Panc1 (cell line): Measurements from ENCODE around the gene CAMK2A. TPM values are rescaled to one million over a fixed set of nuclear protein-coding genes. Genes with fewer than 3 reads are reported as not detected.

Experiments
- ATAC-seq: fragments of 200-7000 bp; cut with Tn5 transposase; 2 replicates; pipeline ENCODE4 v1.9.1; 2020; ENCODE audit warnings: mild to moderate bottlenecking, moderate library complexity
- BruUV-seq: library from RNA; stranded (reverse); fragments of 400-500 nt; replicated peaks from 2 replicates; lab custom pipeline; 2021; lab: Mats Ljungman, UMichigan
- CTCF ChIA-PET: fragments of 300-600 bp; sonication (Branson Sonifier 250); formaldehyde crosslinking; loops from one replicate; lab custom pipeline; 2022; ENCODE audit warnings: antibody characterized with exemption; lab: Charles Lee
- POLR2A ChIA-PET: fragments of 300-600 bp; sonication (Branson Sonifier 250); formaldehyde crosslinking; loops from one replicate; lab custom pipeline; 2022; ENCODE audit warnings: antibody characterized with exemption; lab: Charles Lee
- DNase-seq: peaks from one replicate; pipeline ENCODE4 v3.0.0-alpha.2; 2010; ENCODE audit warnings: low read depth, low spot score
- H3K27ac ChIP-seq: 2 replicates; pipeline ENCODE4 v1.5.1; 2011; ENCODE audit warnings: mild to moderate bottlenecking, low read length, inconsistent platforms
- H3K27me3 ChIP-seq: fragments of 200-500 bp; sonication (Bioruptor generic); 2 replicates; pipeline ENCODE4 v1.6.0; 2014; ENCODE audit warnings: low read length, inconsistent platforms; ENCODE audit not compliant: control insufficient read depth, insufficient read depth
- H3K36me3 ChIP-seq: fragments of 200-500 bp; sonication (Bioruptor generic); 2 replicates; pipeline ENCODE4 v1.5.1; 2014; ENCODE audit warnings: inconsistent platforms, mild to moderate bottlenecking, low read length, moderate library complexity; ENCODE audit not compliant: control insufficient read depth, insufficient read depth
- H3K4me1 ChIP-seq: 2 replicates; pipeline ENCODE4 v1.5.1; 2011; ENCODE audit warnings: inconsistent platforms, mild to moderate bottlenecking, low read length, moderate library complexity; ENCODE audit not compliant: control insufficient read depth, insufficient read depth
- H3K4me3 ChIP-seq, 2 experiments: 2 replicates each; pipeline ENCODE4 v1.5.1; 2011 to 2012; ENCODE audit warnings: low read depth in 2 of 2, low read length in 2 of 2, mild to moderate bottlenecking in 2 of 2, inconsistent platforms in 1 of 2, moderate library complexity in 1 of 2
- H3K9me3 ChIP-seq: fragments of 200-500 bp; sonication (Bioruptor generic); 2 replicates; pipeline ENCODE4 v1.5.1; 2014; ENCODE audit warnings: low read depth, mild to moderate bottlenecking, inconsistent platforms, low read length, moderate library complexity; ENCODE audit not compliant: control insufficient read depth, insufficient read depth
- POLR2AphosphoS5 ChIP-seq: IDR thresholded peaks from 2 replicates; pipeline ENCODE4 v1.6.1; 2012; ENCODE audit warnings: mild to moderate bottlenecking, low read depth, low read length, moderate library complexity
- SIN3A ChIP-seq: IDR thresholded peaks from 2 replicates; pipeline ENCODE4 v1.6.1; 2012; ENCODE audit warnings: low read depth, mild to moderate bottlenecking, low read length, moderate library complexity, borderline replicate concordance; ENCODE audit not compliant: insufficient read depth
- TCF7L2 ChIP-seq: IDR thresholded peaks from 2 replicates; pipeline ENCODE4 v1.6.1; 2011; ENCODE audit warnings: mild to moderate bottlenecking, low read depth, low read length, inconsistent platforms
- in situ Hi-C: cut with HindIII; loops from 2 replicates; pipeline ENCODE4 v1.10.0; 2016; ENCODE audit warnings: low sequenced_read_pairs, low pct_unique_long_range_greater_than_20kb
- intact Hi-C: fragments of 100-400 bp; cut with micrococcal nuclease; formaldehyde crosslinking; loops from one replicate; pipeline ENCODE4 v1.10.0; 2022; ENCODE audit not compliant: unreplicated experiment
- total RNA-seq: library from RNA; stranded (reverse); gene quantifications from one replicate; pipeline ENCODE4 v1.2.1, GENCODE V29; 2021; ENCODE audit not compliant: unreplicated experiment
- TF ChIP-seq, protein P1 (sequence below), 2 experiments: IDR thresholded peaks; 2 replicates each; pipeline ENCODE4 v1.6.1; 2011 to 2012; ENCODE audit warnings: low read depth in 2 of 2, control low read depth in 1 of 2, low read length in 1 of 2, mild to moderate bottlenecking in 1 of 2, moderate library complexity in 1 of 2; ENCODE audit not compliant: insufficient read depth in 1 of 2
- TF ChIP-seq, protein P2 (sequence below): fragments of 450-650 bp; IDR thresholded peaks from 2 replicates; pipeline ENCODE4 v1.5.1; 2017; ENCODE audit warnings: mild to moderate bottlenecking

CAMK2A gene
- total RNA-seq, 1 experiment from 2014 or later = 0.51 TPM

DNA sequence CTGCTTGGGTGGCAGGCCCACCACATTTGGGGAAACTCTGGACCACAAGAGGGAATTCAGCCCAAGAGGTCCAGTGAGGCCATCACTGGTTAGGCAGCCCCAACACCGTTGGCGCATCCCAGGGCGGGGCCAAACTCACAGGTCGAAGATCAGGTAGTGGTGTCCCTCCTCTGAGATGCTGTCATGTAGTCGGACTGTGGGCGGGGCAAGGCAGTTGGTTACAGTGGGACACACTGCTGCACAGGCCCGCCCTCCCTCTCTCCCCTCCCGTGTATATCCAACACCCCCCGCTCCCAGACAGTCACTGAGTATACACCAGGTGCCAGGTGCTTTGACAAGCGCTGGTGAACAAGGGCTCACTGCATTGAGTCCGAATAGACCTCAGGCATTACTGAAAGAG lies 32.1 kb downstream of the CAMK2A start:
- POLR2A ChIA-PET = no interaction called here
- intact Hi-C loops = no loop called here
- no peak for ATAC-seq
- in situ Hi-C loops = no loop called here
- BruUV-seq = no TSS peak
- Histone ChIP-seq H3K27me3 (no peaks in the 10 kb centered on the region), H3K4me1 (peaks cover 14% of the 10 kb centered on the region; the same call in 1 of the 2 replicates), H3K27ac (no peak overlapping the region), H3K9me3 (no peaks in the 10 kb centered on the region), H3K36me3 (no peaks in the 10 kb centered on the region), H3K4me3 (no peak overlapping the region)
- CTCF ChIA-PET = no interaction called here
- TF ChIP-seq, protein P1, sequence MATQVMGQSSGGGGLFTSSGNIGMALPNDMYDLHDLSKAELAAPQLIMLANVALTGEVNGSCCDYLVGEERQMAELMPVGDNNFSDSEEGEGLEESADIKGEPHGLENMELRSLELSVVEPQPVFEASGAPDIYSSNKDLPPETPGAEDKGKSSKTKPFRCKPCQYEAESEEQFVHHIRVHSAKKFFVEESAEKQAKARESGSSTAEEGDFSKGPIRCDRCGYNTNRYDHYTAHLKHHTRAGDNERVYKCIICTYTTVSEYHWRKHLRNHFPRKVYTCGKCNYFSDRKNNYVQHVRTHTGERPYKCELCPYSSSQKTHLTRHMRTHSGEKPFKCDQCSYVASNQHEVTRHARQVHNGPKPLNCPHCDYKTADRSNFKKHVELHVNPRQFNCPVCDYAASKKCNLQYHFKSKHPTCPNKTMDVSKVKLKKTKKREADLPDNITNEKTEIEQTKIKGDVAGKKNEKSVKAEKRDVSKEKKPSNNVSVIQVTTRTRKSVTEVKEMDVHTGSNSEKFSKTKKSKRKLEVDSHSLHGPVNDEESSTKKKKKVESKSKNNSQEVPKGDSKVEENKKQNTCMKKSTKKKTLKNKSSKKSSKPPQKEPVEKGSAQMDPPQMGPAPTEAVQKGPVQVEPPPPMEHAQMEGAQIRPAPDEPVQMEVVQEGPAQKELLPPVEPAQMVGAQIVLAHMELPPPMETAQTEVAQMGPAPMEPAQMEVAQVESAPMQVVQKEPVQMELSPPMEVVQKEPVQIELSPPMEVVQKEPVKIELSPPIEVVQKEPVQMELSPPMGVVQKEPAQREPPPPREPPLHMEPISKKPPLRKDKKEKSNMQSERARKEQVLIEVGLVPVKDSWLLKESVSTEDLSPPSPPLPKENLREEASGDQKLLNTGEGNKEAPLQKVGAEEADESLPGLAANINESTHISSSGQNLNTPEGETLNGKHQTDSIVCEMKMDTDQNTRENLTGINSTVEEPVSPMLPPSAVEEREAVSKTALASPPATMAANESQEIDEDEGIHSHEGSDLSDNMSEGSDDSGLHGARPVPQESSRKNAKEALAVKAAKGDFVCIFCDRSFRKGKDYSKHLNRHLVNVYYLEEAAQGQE (IDR thresholded peaks at IDR 0.05; ENCODE audit: insufficient read depth in 1 of 2, low read depth in 2 of 2, low read length in 1 of 2) = no peak
- TF ChIP-seq, protein P2, sequence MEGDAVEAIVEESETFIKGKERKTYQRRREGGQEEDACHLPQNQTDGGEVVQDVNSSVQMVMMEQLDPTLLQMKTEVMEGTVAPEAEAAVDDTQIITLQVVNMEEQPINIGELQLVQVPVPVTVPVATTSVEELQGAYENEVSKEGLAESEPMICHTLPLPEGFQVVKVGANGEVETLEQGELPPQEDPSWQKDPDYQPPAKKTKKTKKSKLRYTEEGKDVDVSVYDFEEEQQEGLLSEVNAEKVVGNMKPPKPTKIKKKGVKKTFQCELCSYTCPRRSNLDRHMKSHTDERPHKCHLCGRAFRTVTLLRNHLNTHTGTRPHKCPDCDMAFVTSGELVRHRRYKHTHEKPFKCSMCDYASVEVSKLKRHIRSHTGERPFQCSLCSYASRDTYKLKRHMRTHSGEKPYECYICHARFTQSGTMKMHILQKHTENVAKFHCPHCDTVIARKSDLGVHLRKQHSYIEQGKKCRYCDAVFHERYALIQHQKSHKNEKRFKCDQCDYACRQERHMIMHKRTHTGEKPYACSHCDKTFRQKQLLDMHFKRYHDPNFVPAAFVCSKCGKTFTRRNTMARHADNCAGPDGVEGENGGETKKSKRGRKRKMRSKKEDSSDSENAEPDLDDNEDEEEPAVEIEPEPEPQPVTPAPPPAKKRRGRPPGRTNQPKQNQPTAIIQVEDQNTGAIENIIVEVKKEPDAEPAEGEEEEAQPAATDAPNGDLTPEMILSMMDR = no peak
- TF ChIP-seq SIN3A (no peak), TCF7L2 (no peak), POLR2AphosphoS5 (no peak)
- DNase-seq = no peak

DNA sequence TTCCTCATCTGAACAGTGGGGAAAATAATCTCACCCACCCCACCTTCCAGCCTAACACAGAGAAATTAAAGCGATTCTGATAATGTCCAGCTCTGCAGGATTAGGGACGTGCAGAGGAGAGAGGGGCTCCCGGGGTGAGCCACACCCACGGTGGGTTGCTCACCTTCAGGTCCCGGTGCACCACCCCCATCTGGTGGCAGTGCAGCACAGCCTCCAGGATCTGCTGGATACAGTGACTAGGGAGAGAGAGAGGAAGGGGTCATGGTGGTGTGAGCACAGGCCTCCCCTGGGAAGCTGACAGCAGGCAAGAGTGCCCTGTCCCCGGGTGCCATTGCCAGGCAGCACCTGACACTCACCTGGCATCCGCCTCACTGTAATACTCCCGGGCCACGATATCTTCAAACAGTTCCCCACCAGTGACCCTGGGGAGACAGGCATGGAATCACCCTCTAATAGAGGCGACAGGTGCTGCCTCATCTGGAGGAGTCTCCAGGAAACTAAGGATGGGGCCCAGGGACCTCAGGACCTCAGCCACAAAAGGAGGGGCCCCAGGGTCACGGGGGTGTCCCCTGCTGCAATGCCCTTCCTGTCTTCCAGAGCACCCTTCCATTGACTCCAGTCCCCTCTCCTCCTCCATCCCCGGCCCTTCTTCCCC lies 33.0 kb downstream of the CAMK2A start:
- in situ Hi-C loops = no loop called here
- ChIA-PET POLR2A (interaction anchor here (0.6 kb wide), 1 partner anchor 209 kb away, joined by 5 read pairs; no protein-coding TSS in a partner anchor), CTCF (interaction anchor here (0.5 to 0.6 kb wide), 3 partner anchors 14 to 888 kb away, joined by 3 to 6 read pairs (median 4); no protein-coding TSS in a partner anchor)
- H3K9me3 ChIP-seq = no peaks in the 10 kb centered on the region
- H3K27me3 ChIP-seq = no peaks in the 10 kb centered on the region
- no peaks in the 10 kb centered on the region for H3K36me3 ChIP-seq
- no peak overlapping the region for H3K4me3 ChIP-seq
- ATAC-seq (peak; percentile 49; the same call in 1 of the 2 replicates), DNase-seq (no peak)
- BruUV-seq = no TSS peak
- intact Hi-C loops = no loop called here
- peaks cover 8% of the 10 kb centered on the region; the same call in 1 of the 2 replicates for H3K4me1 ChIP-seq
- no peak overlapping the region for H3K27ac ChIP-seq
- no peak for TF ChIP-seq TCF7L2
- TF ChIP-seq SIN3A = no peak
- TF ChIP-seq, protein P2 = no peak
- TF ChIP-seq, protein P1 (IDR thresholded peaks at IDR 0.05; ENCODE audit: insufficient read depth in 1 of 2, low read depth in 2 of 2, low read length in 1 of 2) = no peak
- TF ChIP-seq POLR2AphosphoS5 = no peak
